ENCODE data around the gene TMEM185A. TPM values are rescaled to one million over a fixed set of nuclear protein-coding genes. Genes with fewer than 3 reads are reported as not detected.
"Not testable (repeated sequence)": the region's sequence is repeated elsewhere in the genome, so short reads cannot be mapped to it uniquely, and the experiment has no call there.

Gene TMEM185A
- total RNA-seq: 10 to 100 TPM; 22.0 to 37.9 (median 31.5) TPM

GRCh38 chrX:149631234-149632165, at the start of gene TMEM185A:
TSS of gene TMEM185A (minus strand) at chrX:149631792. CDS start at chrX:149631580, 212 bp downstream.
- 51% methylated on average over 62 of the region's 102 CpGs for WGBS
- H3K4me1 ChIP-seq: peaks cover 25% of the 10 kb centered on the region
- no peaks in the 10 kb centered on the region for H3K9me3 ChIP-seq
- no peaks in the 10 kb centered on the region for H3K27me3 ChIP-seq
- H3K4me3 ChIP-seq: peak within 1 kb of the TSS; percentile 79
- peak within 1 kb of the TSS; percentile 70 for H3K27ac ChIP-seq
- no peaks in the 10 kb centered on the region for H3K36me3 ChIP-seq
- peak; percentile 78 to 80 for DNase-seq (ENCODE audit: low spot score in 2 of 2)
- TF ChIP-seq POLR2AphosphoS5 (IDR thresholded peaks at IDR 0.05) (peak in 1 of 3 donors; percentile 28), CTCF (IDR thresholded peaks at IDR 0.05) (no peak)

- no peaks in the 10 kb centered on the region for H3K27me3 ChIP-seq
- no peak overlapping the region for H3K4me3 ChIP-seq
- no peak overlapping the region for H3K27ac ChIP-seq
- H3K4me1 ChIP-seq: no peaks in the 10 kb centered on the region
- DNase-seq (ENCODE audit: low spot score in 2 of 2): no peak
- no peaks in the 10 kb centered on the region for H3K36me3 ChIP-seq
- H3K9me3 ChIP-seq: no peaks in the 10 kb centered on the region
- TF ChIP-seq EP300 (IDR thresholded peaks at IDR 0.05) (no peak), POLR2AphosphoS5 (IDR thresholded peaks at IDR 0.05) (no peak), POLR2A (IDR thresholded peaks at IDR 0.05) (no peak), CTCF (IDR thresholded peaks at IDR 0.05) (no peak)
- 68% methylated on average over 2 of the region's 2 CpGs for WGBS
Measured at GRCh38 chrX:149681182-149681581, 49.6 kb upstream of the TMEM185A start.

- H3K4me3 ChIP-seq; H3K27me3 ChIP-seq; H3K9me3 ChIP-seq; H3K4me1 ChIP-seq; DNase-seq (ENCODE audit: low spot score in 2 of 2); H3K36me3 ChIP-seq; H3K27ac ChIP-seq: not testable (repeated sequence)
- no CpG with 5 or more reads among the region's 4 CpGs for WGBS
Measured at GRCh38 chrX:149679164-149679678, 47.6 kb upstream of the TMEM185A start.

GRCh38 chrX:149675554-149675953, 44.0 kb upstream of the TMEM185A start:
- 77% methylated on average over 4 of the region's 8 CpGs for WGBS
- H3K27me3 ChIP-seq; H3K9me3 ChIP-seq; H3K27ac ChIP-seq; H3K4me1 ChIP-seq; H3K4me3 ChIP-seq; DNase-seq (ENCODE audit: low spot score in 2 of 2); H3K36me3 ChIP-seq: not testable (repeated sequence)

GRCh38 chrX:149675088-149675487, 43.5 kb upstream of the TMEM185A start:
- WGBS: no CpG with 5 or more reads among the region's 3 CpGs
- not testable (repeated sequence) for H3K27me3 ChIP-seq; H3K4me3 ChIP-seq; H3K9me3 ChIP-seq; H3K27ac ChIP-seq; H3K4me1 ChIP-seq; H3K36me3 ChIP-seq; DNase-seq (ENCODE audit: low spot score in 2 of 2)

- not testable (repeated sequence) for DNase-seq (ENCODE audit: low spot score in 2 of 2); H3K27me3 ChIP-seq; H3K4me1 ChIP-seq; H3K9me3 ChIP-seq; H3K4me3 ChIP-seq; H3K27ac ChIP-seq; H3K36me3 ChIP-seq
- no CpG with 5 or more reads among the region's 6 CpGs for WGBS
Measured at GRCh38 chrX:149660613-149661012, 29.0 kb upstream of the TMEM185A start.

- not testable (repeated sequence) for H3K4me3 ChIP-seq; H3K27ac ChIP-seq; DNase-seq (ENCODE audit: low spot score in 2 of 2); H3K4me1 ChIP-seq; H3K36me3 ChIP-seq; H3K9me3 ChIP-seq; H3K27me3 ChIP-seq
- no CpG with 5 or more reads among the region's 5 CpGs for WGBS
Measured at GRCh38 chrX:149656260-149656884, 24.8 kb upstream of the TMEM185A start.

All from suprapubic skin (tissue), 4 donors.